LNCAP (cell line): ENCODE results near the gene DOC2B.

Experiments used
- CTCF ChIP-seq: fragments of 450-650 bp; IDR thresholded peaks from 2 replicates; pipeline ENCODE4 v1.5.1; 2017; ENCODE audit warnings: mild to moderate bottlenecking

DOC2B gene

GRCh38 chr17:149231-149630 lies 32.2 kb downstream of the DOC2B start:
- TF ChIP-seq CTCF: no peak

GRCh38 chr17:148757-149156 lies 32.7 kb downstream of the DOC2B start:
- no peak for TF ChIP-seq CTCF

- no peak for TF ChIP-seq CTCF
These were observed 33.4 kb downstream of the DOC2B start for GRCh38 chr17:147796-148740.

- TF ChIP-seq CTCF: no peak
These were observed 34.3 kb downstream of the DOC2B start for GRCh38 chr17:146983-147761.

GRCh38 chr17:146546-146945 lies 34.9 kb downstream of the DOC2B start:
- no peak for TF ChIP-seq CTCF

GRCh38 chr17:145671-146541 lies 35.5 kb downstream of the DOC2B start:
- TF ChIP-seq CTCF: no peak
